Epithelial cell of proximal tubule (primary cell): ENCODE measurements around the gene ITPR1. TPM values are rescaled to one million over a fixed set of nuclear protein-coding genes. Genes with fewer than 3 reads are reported as not detected.

ENCODE experiments used
- DNase-seq: peaks from one replicate; pipeline ENCODE4 v3.0.0-alpha.2; 2011; ENCODE audit warnings: low read depth
- H3K4me3 ChIP-seq: 2 replicates; pipeline ENCODE4 v1.5.1; 2011; ENCODE audit warnings: low read depth, mild to moderate bottlenecking, low read length
- CTCF ChIP-seq: conservative IDR thresholded peaks from 2 replicates; pipeline ENCODE4 v1.5.1; 2012; ENCODE audit warnings: low read depth, mild to moderate bottlenecking, low read length
- total RNA-seq: library from RNA; depleted of rRNA; stranded (reverse); fragments of >200 nt; gene quantifications from 2 replicates; pipeline ENCODE4 v1.2.3, GENCODE V29; 2015

Gene ITPR1
- total RNA-seq, 1 donor from 2014 or later, result 4.6 TPM

DNA sequence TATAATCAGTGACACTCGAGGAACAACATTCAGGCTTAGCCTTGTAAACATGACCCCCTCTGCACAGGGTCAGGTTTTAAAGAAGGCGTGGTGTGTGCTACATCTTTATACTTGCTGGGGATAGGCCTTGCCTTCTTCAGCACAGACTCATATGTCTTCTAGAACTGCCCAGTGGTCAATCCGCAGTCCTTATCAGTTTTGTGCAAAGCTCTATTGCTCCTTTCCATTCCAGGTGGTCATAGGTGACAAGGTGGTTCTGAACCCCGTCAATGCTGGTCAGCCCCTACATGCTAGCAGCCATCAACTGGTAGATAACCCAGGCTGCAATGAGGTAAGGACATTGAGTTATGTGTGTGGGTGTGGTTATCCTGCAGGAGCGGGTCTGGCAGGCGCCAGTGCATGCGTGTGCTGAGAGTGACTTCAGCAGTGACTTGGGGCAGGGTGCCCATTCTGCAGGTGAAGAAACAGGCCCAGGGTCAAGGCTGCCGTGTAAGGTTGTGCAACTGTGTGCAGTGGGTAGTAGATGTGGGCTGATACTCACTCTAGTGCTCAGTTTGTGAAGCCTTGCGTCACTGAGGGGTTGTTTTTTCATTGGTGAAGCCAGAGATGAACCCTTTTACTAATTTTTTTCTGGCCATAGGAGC, 150.9 kb downstream of the ITPR1 start:
- DNase-seq, result no peak
- no peak for TF ChIP-seq CTCF
- no peak overlapping the region for H3K4me3 ChIP-seq

- no peak for TF ChIP-seq CTCF
- H3K4me3 ChIP-seq, result no peak overlapping the region
- DNase-seq, result no peak
Observed at GRCh38 chr3:4644951-4645350, 151.8 kb downstream of the ITPR1 start.

GRCh38 chr3:4645468-4645867, 152.3 kb downstream of the ITPR1 start:
- no peak overlapping the region for H3K4me3 ChIP-seq
- no peak for TF ChIP-seq CTCF
- no peak for DNase-seq

DNA sequence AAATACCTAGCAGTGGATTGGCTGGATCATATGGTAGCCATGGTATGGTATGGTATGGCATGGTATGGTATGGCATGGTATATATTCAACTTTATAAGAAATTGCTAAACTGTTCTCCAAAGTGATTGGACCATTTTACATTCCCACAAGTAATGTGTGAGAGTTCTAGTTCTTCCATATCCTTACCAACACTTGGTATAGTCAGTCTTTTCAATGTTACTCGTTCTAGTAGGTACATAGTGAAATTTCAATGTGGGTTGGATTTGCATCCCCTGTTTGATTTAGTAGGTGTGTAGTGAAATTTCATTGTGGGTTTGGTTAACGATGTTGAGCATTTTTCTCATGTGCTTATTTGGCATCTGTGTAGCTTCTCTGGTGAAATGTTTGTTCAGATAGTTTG, 154.3 kb downstream of the ITPR1 start:
- no peak for TF ChIP-seq CTCF
- no peak overlapping the region for H3K4me3 ChIP-seq
- no peak for DNase-seq

- H3K4me3 ChIP-seq, result no peak overlapping the region
- TF ChIP-seq CTCF, result no peak
- DNase-seq, result no peak
Observed at GRCh38 chr3:4655145-4656045, 162.2 kb downstream of the ITPR1 start.

- DNase-seq, result no peak
- TF ChIP-seq CTCF, result peak; percentile 86
- no peak overlapping the region for H3K4me3 ChIP-seq
Observed at GRCh38 chr3:4656059-4656458, 162.9 kb downstream of the ITPR1 start.
